Endothelial cell of umbilical vein (primary cell): Measurements from ENCODE around the gene ALK. TPM values are rescaled to one million over a fixed set of nuclear protein-coding genes. Genes with fewer than 3 reads are reported as not detected.

ENCODE experiments used
- BruUV-seq: library from RNA; stranded (reverse); fragments of 400-500 nt; replicated peaks from 2 replicates; lab custom pipeline; 2021; lab: Mats Ljungman, UMichigan
- CTCF ChIA-PET: fragments of 300-600, 350-600 bp; sonication (Branson Sonifier 250); formaldehyde crosslinking; loops from one replicate; lab custom pipeline; 2021; ENCODE audit warnings: antibody characterized with exemption, inconsistent platforms; lab: Charles Lee
- POLR2A ChIA-PET: fragments of 300-600, 350-600 bp; sonication (Branson Sonifier 250); formaldehyde crosslinking; loops from one replicate; lab custom pipeline; 2021; ENCODE audit warnings: antibody characterized with exemption, inconsistent platforms; lab: Charles Lee
- DNase-seq: peaks from one replicate; pipeline ENCODE4 v3.0.0-alpha.2; 2011; ENCODE audit warnings: low read depth, low spot score
- FAIRE-seq: peaks from 2 replicates; lab custom pipeline; 2011; peaks lifted over from hg19 to GRCh38; lab: Jason Lieb, UNC
- H2AFZ ChIP-seq: 2 replicates; pipeline ENCODE4 v1.6.0; 2012; ENCODE audit warnings: low read depth, low read length, control low read depth, inconsistent platforms
- H3K27ac ChIP-seq: 2 replicates; pipeline ENCODE4 v1.5.1; 2011; ENCODE audit warnings: low read depth, mild to moderate bottlenecking, control low read depth, low read length, moderate library complexity; ENCODE audit not compliant: insufficient read depth
- H3K27me3 ChIP-seq, 2 experiments: 2 replicates each; pipeline versions ENCODE4 v1.6.0 to v1.6.1; 2011; ENCODE audit warnings: low read length in 2 of 2, mixed read lengths in 1 of 2; ENCODE audit not compliant: control insufficient read depth in 2 of 2, insufficient read depth in 2 of 2
- H3K36me3 ChIP-seq, 2 experiments: 2 replicates in 1 of 2; 3 replicates in 1 of 2; pipeline ENCODE4 v1.5.1; 2011; ENCODE audit warnings: low read length in 2 of 2, mild to moderate bottlenecking in 1 of 2, moderate library complexity in 1 of 2; ENCODE audit not compliant: control insufficient read depth in 2 of 2, insufficient read depth in 2 of 2; ENCODE audit errors: extremely low read depth in 1 of 2
- H3K4me1 ChIP-seq: 3 replicates; pipeline ENCODE4 v1.5.1; 2011; ENCODE audit warnings: mild to moderate bottlenecking, low read length; ENCODE audit not compliant: control insufficient read depth, insufficient read depth; ENCODE audit errors: extremely low read depth
- H3K4me2 ChIP-seq: 2 replicates; pipeline ENCODE4 v1.6.1; 2011; ENCODE audit warnings: low read length, control low read depth, mixed read lengths; ENCODE audit not compliant: insufficient read depth
- H3K4me3 ChIP-seq, 3 experiments: fragments of 200-600 bp in 1 of 3; sonication (generic), shearing (Covaris generic) in 1 of 3; replicated peaks in 1 of 3; 2 replicates each; pipeline ENCODE4 v1.5.1; 2011 to 2016; ENCODE audit warnings: control low read depth in 3 of 3, low read length in 3 of 3, mild to moderate bottlenecking in 2 of 3, inconsistent platforms in 1 of 3, low read depth in 1 of 3, moderate library complexity in 1 of 3; ENCODE audit not compliant: insufficient read depth in 1 of 3
- H3K79me2 ChIP-seq: 2 replicates; pipeline ENCODE4 v1.6.0; 2012; ENCODE audit warnings: low read length, inconsistent platforms; ENCODE audit not compliant: control insufficient read depth, insufficient read depth
- H3K9ac ChIP-seq: replicated peaks from 2 replicates; pipeline ENCODE3; 2011; ENCODE audit warnings: low read length, control low read depth; ENCODE audit not compliant: insufficient read depth; ENCODE audit errors: extremely low read depth
- H3K9me1 ChIP-seq: replicated peaks from 3 replicates; pipeline ENCODE4 v1.6.0; 2011; ENCODE audit warnings: mild to moderate bottlenecking, low read length; ENCODE audit not compliant: control insufficient read depth, insufficient read depth; ENCODE audit errors: extremely low read depth
- H3K9me3 ChIP-seq: replicated peaks from 2 replicates; pipeline ENCODE4 v1.5.1; 2012; ENCODE audit warnings: low read length, inconsistent platforms; ENCODE audit not compliant: control insufficient read depth, insufficient read depth
- H4K20me1 ChIP-seq: replicated peaks from 2 replicates; pipeline ENCODE3; 2011; ENCODE audit warnings: mild to moderate bottlenecking, low read length; ENCODE audit not compliant: control insufficient read depth, insufficient read depth; ENCODE audit errors: extremely low read depth
- EZH2 ChIP-seq: IDR thresholded peaks from 2 replicates; pipeline ENCODE4 v1.6.1; 2012; ENCODE audit warnings: borderline replicate concordance, low read depth, mild to moderate bottlenecking, moderate library complexity, low read length, inconsistent platforms; ENCODE audit not compliant: severe bottlenecking
- FOS ChIP-seq: IDR thresholded peaks from 2 replicates; pipeline ENCODE4 v1.6.1; 2011; ENCODE audit warnings: mild to moderate bottlenecking, low read length, moderate library complexity, borderline replicate concordance; ENCODE audit not compliant: insufficient read depth
- GATA2 ChIP-seq: IDR thresholded peaks from 2 replicates; pipeline ENCODE4 v1.7.0; 2011; ENCODE audit warnings: low read depth, mild to moderate bottlenecking, moderate library complexity, mixed read lengths, low read length; ENCODE audit not compliant: insufficient read length, insufficient read depth
- JUN ChIP-seq: IDR thresholded peaks from 2 replicates; pipeline ENCODE4 v1.6.1; 2011; ENCODE audit warnings: borderline replicate concordance, low read depth; ENCODE audit not compliant: insufficient read length, insufficient read depth
- MAX ChIP-seq: IDR thresholded peaks from 2 replicates; pipeline ENCODE4 v1.6.1; 2011; ENCODE audit not compliant: insufficient read depth, insufficient read length
- MYC ChIP-seq: IDR thresholded peaks from one replicate; pipeline ENCODE4 v1.6.1; 2011; ENCODE audit warnings: mild to moderate bottlenecking, low read depth, low read length
- POLR2A ChIP-seq: IDR thresholded peaks from 2 replicates; pipeline ENCODE4 v1.6.1; 2012; ENCODE audit warnings: low read depth, mild to moderate bottlenecking, control low read depth, low read length
- POLR2AphosphoS5 ChIP-seq: IDR thresholded peaks from 2 replicates; pipeline ENCODE4 v1.6.1; 2012; ENCODE audit warnings: low read depth, mild to moderate bottlenecking, control low read depth, low read length, moderate library complexity; ENCODE audit not compliant: insufficient read depth
- dilution Hi-C: fragments of 300-500 bp; cut with MboI; formaldehyde crosslinking; loops from one replicate; pipeline ENCODE4 v1.15.0; 2019; ENCODE audit warnings: low sequenced_read_pairs; ENCODE audit not compliant: extremely low pct_ligation_motif_present
- intact Hi-C: fragments of 100-400 bp; cut with micrococcal nuclease; formaldehyde crosslinking; loops from one replicate; pipeline ENCODE4 v1.10.0; 2022
- polyA plus RNA-seq, 4 experiments: library from polyadenylated mRNA; depleted of rRNA in 3 of 4; stranded (reverse) in 3 of 4; unstranded in 1 of 4; fragments of >200 nt; gene quantifications; 2 replicates each; pipeline versions ENCODE4 v1.2.1 to v1.2.3, GENCODE V29; 2011 to 2012; ENCODE audit warnings: missing spikeins in 1 of 4
- total RNA-seq: library from RNA; stranded (reverse); gene quantifications from 2 replicates; pipeline ENCODE4 v1.2.3, GENCODE V29; 2021
- TF ChIP-seq, protein P1 (sequence below), 2 donors: IDR thresholded peaks; 1 replicate in 1 of 2; 2 replicates in 1 of 2; pipeline ENCODE4 v1.5.1; 2011; ENCODE audit warnings: low read length in 2 of 2, mild to moderate bottlenecking in 2 of 2, moderate library complexity in 2 of 2, control low read depth in 1 of 2, inconsistent platforms in 1 of 2, low read depth in 1 of 2; ENCODE audit not compliant: insufficient read depth in 1 of 2; ENCODE audit errors: extremely low read depth in 1 of 2

ALK gene
- total and polyA plus RNA-seq, 2 donors (not counting 3 experiments of a cell fraction or from before 2014, with no cell fraction given): not detected

- H3K4me3 ChIP-seq: no peak overlapping the region
- H2AFZ ChIP-seq: no peak overlapping the region
- no peak overlapping the region for H3K27ac ChIP-seq
- H3K9me3 ChIP-seq: no peaks in the 10 kb centered on the region
- dilution Hi-C loops: no loop called here
- H3K27me3 ChIP-seq: no peaks in the 10 kb centered on the region
- DNase-seq: no peak
- no peak overlapping the region for H3K9ac ChIP-seq
- BruUV-seq: no TSS peak
- no peaks in the 10 kb centered on the region for H3K9me1 ChIP-seq
- H3K4me1 ChIP-seq: no peaks in the 10 kb centered on the region
- intact Hi-C loops: no loop called here
- H4K20me1 ChIP-seq: no peaks in the 10 kb centered on the region
- TF ChIP-seq GATA2 (no peak), POLR2A (no peak)
- TF ChIP-seq, protein P1, sequence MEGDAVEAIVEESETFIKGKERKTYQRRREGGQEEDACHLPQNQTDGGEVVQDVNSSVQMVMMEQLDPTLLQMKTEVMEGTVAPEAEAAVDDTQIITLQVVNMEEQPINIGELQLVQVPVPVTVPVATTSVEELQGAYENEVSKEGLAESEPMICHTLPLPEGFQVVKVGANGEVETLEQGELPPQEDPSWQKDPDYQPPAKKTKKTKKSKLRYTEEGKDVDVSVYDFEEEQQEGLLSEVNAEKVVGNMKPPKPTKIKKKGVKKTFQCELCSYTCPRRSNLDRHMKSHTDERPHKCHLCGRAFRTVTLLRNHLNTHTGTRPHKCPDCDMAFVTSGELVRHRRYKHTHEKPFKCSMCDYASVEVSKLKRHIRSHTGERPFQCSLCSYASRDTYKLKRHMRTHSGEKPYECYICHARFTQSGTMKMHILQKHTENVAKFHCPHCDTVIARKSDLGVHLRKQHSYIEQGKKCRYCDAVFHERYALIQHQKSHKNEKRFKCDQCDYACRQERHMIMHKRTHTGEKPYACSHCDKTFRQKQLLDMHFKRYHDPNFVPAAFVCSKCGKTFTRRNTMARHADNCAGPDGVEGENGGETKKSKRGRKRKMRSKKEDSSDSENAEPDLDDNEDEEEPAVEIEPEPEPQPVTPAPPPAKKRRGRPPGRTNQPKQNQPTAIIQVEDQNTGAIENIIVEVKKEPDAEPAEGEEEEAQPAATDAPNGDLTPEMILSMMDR (IDR thresholded peaks at IDR 0.05; ENCODE audit: extremely low read depth in 1 of 2, insufficient read depth in 1 of 2, low read depth in 1 of 2, low read length in 2 of 2): no peak
- no peak overlapping the region for H3K4me2 ChIP-seq
- no peak for FAIRE-seq
- no peaks in the 10 kb centered on the region for H3K36me3 ChIP-seq
- POLR2A ChIA-PET: no interaction called here
- no peaks in the 10 kb centered on the region for H3K79me2 ChIP-seq
- CTCF ChIA-PET: no interaction called here
Measured at GRCh38 chr2:29834624-29835023, 86.8 kb downstream of the ALK start.

- POLR2A ChIA-PET: no interaction called here
- H3K27ac ChIP-seq: no peak overlapping the region
- H3K9me3 ChIP-seq: no peaks in the 10 kb centered on the region
- DNase-seq (no peak), FAIRE-seq (no peak)
- dilution Hi-C loops (no loop called here), intact Hi-C loops (no loop called here)
- no peaks in the 10 kb centered on the region for H3K79me2 ChIP-seq
- no peaks in the 10 kb centered on the region for H3K9me1 ChIP-seq
- no peaks in the 10 kb centered on the region for H3K36me3 ChIP-seq
- no peak for TF ChIP-seq GATA2
- TF ChIP-seq POLR2A: no peak
- no peak for TF ChIP-seq MAX
- no peak for TF ChIP-seq FOS
- no peak for TF ChIP-seq JUN
- no peak for TF ChIP-seq MYC
- no peak for TF ChIP-seq POLR2AphosphoS5
- TF ChIP-seq EZH2: no peak
- TF ChIP-seq, protein P1 (IDR thresholded peaks at IDR 0.05; ENCODE audit: extremely low read depth in 1 of 2, insufficient read depth in 1 of 2, low read depth in 1 of 2, low read length in 2 of 2): no peak
- H4K20me1 ChIP-seq: no peaks in the 10 kb centered on the region
- H2AFZ ChIP-seq: no peak overlapping the region
- no peaks in the 10 kb centered on the region for H3K27me3 ChIP-seq
- H3K4me3 ChIP-seq: no peak overlapping the region
- no peaks in the 10 kb centered on the region for H3K4me1 ChIP-seq
- H3K4me2 ChIP-seq: no peak overlapping the region
- CTCF ChIA-PET: no interaction called here
- no TSS peak for BruUV-seq
- H3K9ac ChIP-seq: no peak overlapping the region
Measured at GRCh38 chr2:29834036-29834540, 87.3 kb downstream of the ALK start.
